RWPE2 (cell line): ENCODE results near the gene OR8K3.

Experiments
- ATAC-seq: fragments of 200-7000 bp; cut with Tn5 transposase; 3 replicates; pipeline ENCODE4 v1.9.1; 2021; ENCODE audit warnings: low read depth
- DNase-seq: peaks from one replicate; pipeline ENCODE4 v3.0.0-alpha.2; 2020; ENCODE audit warnings: low spot score
- H3K27ac ChIP-seq: fragments of 450-650 bp; 2 replicates; pipeline ENCODE4 v1.5.1; 2017; ENCODE audit warnings: mild to moderate bottlenecking; ENCODE audit not compliant: poor library complexity, severe bottlenecking
- H3K27me3 ChIP-seq: fragments of 250-450 bp; sonication (Bioruptor Pico); 2 replicates; pipeline ENCODE4 v1.5.1; 2021; ENCODE audit warnings: mild to moderate bottlenecking, moderate library complexity; ENCODE audit not compliant: insufficient read depth, poor library complexity, severe bottlenecking
- H3K36me3 ChIP-seq: fragments of 250-450 bp; sonication (Bioruptor Pico); 2 replicates; pipeline ENCODE4 v1.5.1; 2020; ENCODE audit warnings: low read depth, mild to moderate bottlenecking, moderate library complexity
- H3K4me1 ChIP-seq: fragments of 250-450 bp; sonication (Bioruptor Pico); 2 replicates; pipeline ENCODE4 v1.5.1; 2021; ENCODE audit warnings: mild to moderate bottlenecking, moderate library complexity; ENCODE audit not compliant: insufficient read depth, poor library complexity, severe bottlenecking
- H3K4me3 ChIP-seq: fragments of 250-450 bp; sonication (Bioruptor Pico); 2 replicates; pipeline ENCODE4 v1.5.1; 2021; ENCODE audit warnings: mild to moderate bottlenecking, moderate library complexity; ENCODE audit not compliant: severe bottlenecking
- H3K9me3 ChIP-seq: fragments of 250-450 bp; sonication (Bioruptor Pico); 2 replicates; pipeline ENCODE4 v1.5.1; 2021; ENCODE audit warnings: mild to moderate bottlenecking, moderate library complexity; ENCODE audit not compliant: severe bottlenecking
- CTCF ChIP-seq: fragments of 450-650 bp; IDR thresholded peaks from one replicate; pipeline ENCODE4 v1.5.1; 2017; ENCODE audit warnings: mild to moderate bottlenecking, moderate library complexity; ENCODE audit not compliant: poor library complexity, severe bottlenecking

Gene OR8K3

GRCh38 chr11:56314844-56315243 lies at the start of gene OR8K3:
Gene OR8K3 (plus strand): TSS chr11:56315144. CDS start chr11:56318307, 3,163 bp downstream.
- ATAC-seq = no peak
- H3K27ac ChIP-seq = no peak within 1 kb of the TSS

GRCh38 chr11:56271092-56271491 lies 43.9 kb upstream of the OR8K3 start:
- Histone ChIP-seq H3K27me3 (no peaks in the 10 kb centered on the region), H3K27ac (no peak overlapping the region), H3K4me1 (no peaks in the 10 kb centered on the region), H3K36me3 (no peaks in the 10 kb centered on the region), H3K4me3 (no peak overlapping the region), H3K9me3 (peaks cover 4% of the 10 kb centered on the region)
- DNase-seq = no peak
- no peak for TF ChIP-seq CTCF
- no peak for ATAC-seq

More at GRCh38 chr11:56314844-56315243, at the start of gene OR8K3:
- Histone ChIP-seq H3K4me3 (no peak within 1 kb of the TSS), H3K9me3 (no peaks in the 10 kb centered on the region), H3K36me3 (no peaks in the 10 kb centered on the region), H3K4me1 (no peaks in the 10 kb centered on the region), H3K27me3 (no peaks in the 10 kb centered on the region)
- TF ChIP-seq CTCF = no peak
- no peak for DNase-seq

- DNase-seq = no peak
- no peak for TF ChIP-seq CTCF
- Histone ChIP-seq H3K36me3 (no peaks in the 10 kb centered on the region), H3K4me1 (no peaks in the 10 kb centered on the region), H3K27ac (no peak within 1 kb of the TSS), H3K4me3 (no peak within 1 kb of the TSS), H3K9me3 (peaks cover 4% of the 10 kb centered on the region), H3K27me3 (no peaks in the 10 kb centered on the region)
- ATAC-seq = no peak
These were observed 41.1 kb upstream of the OR8K3 start, which contains the start of gene OR5T1 for GRCh38 chr11:56273854-56274253. Gene OR5T1 (plus strand): TSS chr11:56274154. CDS start chr11:56275639, 1,485 bp downstream.

- Histone ChIP-seq H3K27ac (no peak within 1 kb of the TSS), H3K4me3 (no peak within 1 kb of the TSS), H3K4me1 (no peaks in the 10 kb centered on the region), H3K9me3 (no peaks in the 10 kb centered on the region), H3K36me3 (no peaks in the 10 kb centered on the region), H3K27me3 (no peaks in the 10 kb centered on the region)
- no peak for TF ChIP-seq CTCF
- ATAC-seq (no peak), DNase-seq (no peak)
These were observed 22.8 kb upstream of the OR8K3 start, which contains the start of gene OR8H1 for GRCh38 chr11:56292154-56292553. Gene OR8H1 (minus strand): TSS chr11:56292254. CDS start chr11:56291062, 1,192 bp downstream.

- H3K36me3 ChIP-seq = no peaks in the 10 kb centered on the region
- H3K27ac ChIP-seq = no peak overlapping the region
- no peak for ATAC-seq
- H3K4me3 ChIP-seq = no peak overlapping the region
- no peaks in the 10 kb centered on the region for H3K27me3 ChIP-seq
- DNase-seq = no peak
- no peak for TF ChIP-seq CTCF
- no peaks in the 10 kb centered on the region for H3K4me1 ChIP-seq
- H3K9me3 ChIP-seq = no peaks in the 10 kb centered on the region
These were observed 18.0 kb upstream of the OR8K3 start for GRCh38 chr11:56296898-56297297.
